Lower leg skin (tissue), 3 donors: Measurements from ENCODE around the gene RPL18A.

Source experiments
- POLR2A ChIP-seq, 2 donors: fragments of 450-650 bp; IDR thresholded peaks; one replicate each; pipeline ENCODE4 v1.6.1; 2016 to 2017; ENCODE audit warnings: antibody characterized with exemption in 2 of 2, mild to moderate bottlenecking in 1 of 2, moderate library complexity in 1 of 2
- TF ChIP-seq, protein P1 (sequence below), 3 donors: fragments of 450-650 bp; IDR thresholded peaks; one replicate each; pipeline ENCODE4 v1.5.1; 2016; ENCODE audit warnings: antibody characterized with exemption in 3 of 3, mild to moderate bottlenecking in 3 of 3, moderate library complexity in 2 of 3

DNA sequence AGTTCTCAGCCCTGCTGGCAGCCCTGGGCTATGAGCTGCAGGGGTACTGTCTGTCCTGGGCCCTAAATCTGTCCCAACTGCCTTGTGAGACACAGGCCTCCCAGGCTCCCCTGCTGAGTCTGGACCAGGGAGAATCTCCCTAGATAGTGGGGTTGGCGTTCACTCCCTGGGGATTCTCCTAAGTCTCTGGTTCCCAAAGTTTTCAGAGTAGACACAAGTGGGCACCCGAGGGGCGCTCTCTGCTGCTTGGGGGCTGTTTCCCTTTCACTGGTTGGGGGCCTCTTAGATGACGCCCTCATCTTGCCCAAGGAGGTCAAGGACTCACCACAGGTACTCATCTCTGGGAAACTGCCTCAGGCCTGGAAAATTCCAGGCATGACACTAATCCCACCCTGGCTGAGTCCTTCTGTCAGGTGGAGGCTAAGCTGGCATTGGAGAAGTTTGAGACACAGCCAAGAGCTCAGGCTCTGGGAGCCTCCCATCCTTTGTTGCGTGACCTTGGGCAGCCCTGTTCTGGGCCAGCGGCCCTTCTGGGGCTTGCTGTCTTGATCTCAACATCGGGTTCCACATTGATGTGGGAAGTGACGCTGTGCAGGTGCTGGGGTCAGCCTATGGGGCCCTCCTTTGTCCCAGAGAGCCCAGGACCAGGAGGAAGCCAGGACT, 3.9 kb downstream of the RPL18A start:
- TF ChIP-seq, protein P1, sequence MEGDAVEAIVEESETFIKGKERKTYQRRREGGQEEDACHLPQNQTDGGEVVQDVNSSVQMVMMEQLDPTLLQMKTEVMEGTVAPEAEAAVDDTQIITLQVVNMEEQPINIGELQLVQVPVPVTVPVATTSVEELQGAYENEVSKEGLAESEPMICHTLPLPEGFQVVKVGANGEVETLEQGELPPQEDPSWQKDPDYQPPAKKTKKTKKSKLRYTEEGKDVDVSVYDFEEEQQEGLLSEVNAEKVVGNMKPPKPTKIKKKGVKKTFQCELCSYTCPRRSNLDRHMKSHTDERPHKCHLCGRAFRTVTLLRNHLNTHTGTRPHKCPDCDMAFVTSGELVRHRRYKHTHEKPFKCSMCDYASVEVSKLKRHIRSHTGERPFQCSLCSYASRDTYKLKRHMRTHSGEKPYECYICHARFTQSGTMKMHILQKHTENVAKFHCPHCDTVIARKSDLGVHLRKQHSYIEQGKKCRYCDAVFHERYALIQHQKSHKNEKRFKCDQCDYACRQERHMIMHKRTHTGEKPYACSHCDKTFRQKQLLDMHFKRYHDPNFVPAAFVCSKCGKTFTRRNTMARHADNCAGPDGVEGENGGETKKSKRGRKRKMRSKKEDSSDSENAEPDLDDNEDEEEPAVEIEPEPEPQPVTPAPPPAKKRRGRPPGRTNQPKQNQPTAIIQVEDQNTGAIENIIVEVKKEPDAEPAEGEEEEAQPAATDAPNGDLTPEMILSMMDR (IDR thresholded peaks at IDR 0.05) = no peak
- TF ChIP-seq POLR2A (IDR thresholded peaks at IDR 0.05) = no peak
